Measurements from ENCODE around the gene GBF1.

Gene GBF1

DNA sequence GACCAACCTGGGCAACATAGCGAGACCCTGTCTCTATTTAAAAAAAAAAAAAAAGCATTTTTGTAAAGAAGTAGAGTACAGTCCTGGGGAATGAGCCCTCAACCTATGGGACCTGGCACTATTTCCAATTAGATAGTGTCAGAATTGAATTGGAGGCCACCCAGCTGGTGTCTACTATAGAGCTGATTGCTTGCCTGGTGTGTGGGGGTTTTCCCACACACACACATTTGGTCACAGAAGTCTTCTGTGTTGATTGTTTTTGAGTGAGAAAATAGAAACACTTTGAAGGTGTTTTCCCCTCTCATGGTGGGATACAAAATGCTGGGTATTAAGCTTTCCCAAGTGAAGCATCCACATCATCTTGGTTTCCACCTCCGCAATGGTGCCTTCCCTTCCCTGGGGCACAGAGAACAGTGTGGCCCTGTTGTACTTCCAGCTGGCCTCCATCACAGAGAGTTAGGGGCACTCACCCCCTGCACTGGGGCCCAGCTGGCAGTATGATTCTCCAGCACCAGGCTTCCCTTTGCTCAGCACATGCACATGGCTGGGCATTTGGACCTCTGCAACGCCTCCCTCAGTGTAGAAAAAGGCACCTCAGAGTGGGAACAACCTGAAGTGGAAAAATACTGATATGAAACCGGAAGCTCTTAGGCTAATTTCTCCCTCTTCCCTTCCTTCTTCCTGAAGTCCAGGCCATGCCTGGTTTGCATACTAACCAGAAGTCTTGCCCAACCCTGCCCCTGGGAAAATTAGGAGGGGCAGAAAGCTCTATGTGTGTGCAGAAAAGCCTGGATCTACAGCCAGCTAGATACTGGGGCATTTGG, 139.5 kb downstream of the GBF1 start:
- TF ChIP-seq, protein P1, sequence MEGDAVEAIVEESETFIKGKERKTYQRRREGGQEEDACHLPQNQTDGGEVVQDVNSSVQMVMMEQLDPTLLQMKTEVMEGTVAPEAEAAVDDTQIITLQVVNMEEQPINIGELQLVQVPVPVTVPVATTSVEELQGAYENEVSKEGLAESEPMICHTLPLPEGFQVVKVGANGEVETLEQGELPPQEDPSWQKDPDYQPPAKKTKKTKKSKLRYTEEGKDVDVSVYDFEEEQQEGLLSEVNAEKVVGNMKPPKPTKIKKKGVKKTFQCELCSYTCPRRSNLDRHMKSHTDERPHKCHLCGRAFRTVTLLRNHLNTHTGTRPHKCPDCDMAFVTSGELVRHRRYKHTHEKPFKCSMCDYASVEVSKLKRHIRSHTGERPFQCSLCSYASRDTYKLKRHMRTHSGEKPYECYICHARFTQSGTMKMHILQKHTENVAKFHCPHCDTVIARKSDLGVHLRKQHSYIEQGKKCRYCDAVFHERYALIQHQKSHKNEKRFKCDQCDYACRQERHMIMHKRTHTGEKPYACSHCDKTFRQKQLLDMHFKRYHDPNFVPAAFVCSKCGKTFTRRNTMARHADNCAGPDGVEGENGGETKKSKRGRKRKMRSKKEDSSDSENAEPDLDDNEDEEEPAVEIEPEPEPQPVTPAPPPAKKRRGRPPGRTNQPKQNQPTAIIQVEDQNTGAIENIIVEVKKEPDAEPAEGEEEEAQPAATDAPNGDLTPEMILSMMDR (IDR thresholded peaks at IDR 0.05; ENCODE audit: control insufficient read depth, extremely low read depth, insufficient read depth), result no peak
- H3K4me3 ChIP-seq (ENCODE audit: low read depth, low read length), result no peak overlapping the region
- no peak for DNase-seq (ENCODE audit: low read depth)

DNA sequence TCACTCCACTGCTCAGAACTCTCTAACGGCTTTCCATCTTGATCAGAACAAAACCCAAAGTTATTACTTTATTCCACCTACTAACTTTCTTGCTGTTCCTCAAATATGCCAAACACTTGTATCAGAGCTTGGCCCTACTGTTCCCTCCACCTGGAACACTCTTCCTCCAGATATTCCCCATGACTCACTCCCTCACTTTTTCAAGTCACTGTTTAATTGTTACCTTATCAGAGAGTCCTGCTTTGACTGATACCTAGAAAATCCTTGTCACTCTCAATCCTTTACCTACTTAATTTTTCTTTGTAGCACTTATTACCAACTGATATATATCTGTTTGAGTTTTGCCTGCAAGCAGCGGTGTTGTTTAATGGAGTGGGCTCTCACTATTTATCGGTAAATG, 144.6 kb downstream of the GBF1 start:
- TF ChIP-seq, protein P1 (IDR thresholded peaks at IDR 0.05; ENCODE audit: control insufficient read depth, extremely low read depth, insufficient read depth), result no peak
- DNase-seq (ENCODE audit: low read depth), result no peak
- H3K4me3 ChIP-seq (ENCODE audit: low read depth, low read length), result no peak overlapping the region

DNA sequence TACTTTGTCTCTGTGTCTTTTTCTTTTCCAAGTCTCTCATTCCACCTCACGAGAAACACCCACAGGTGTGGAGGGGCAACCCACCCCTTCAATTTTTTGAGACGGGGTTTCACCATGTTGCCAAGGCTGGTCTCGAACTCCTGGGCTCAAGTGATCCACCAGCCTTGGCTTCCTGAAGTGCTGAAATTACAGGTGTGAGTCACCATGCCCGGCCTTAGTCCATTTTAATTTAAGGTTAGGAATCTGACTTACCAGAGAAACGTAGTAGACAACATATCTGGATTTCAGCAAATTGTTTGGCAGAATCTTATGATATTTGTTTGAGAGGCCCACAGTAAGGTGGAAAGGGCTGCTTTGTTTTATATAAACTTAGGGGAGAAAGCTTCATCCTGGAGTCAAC, 147.0 kb downstream of the GBF1 start:
- TF ChIP-seq, protein P1 (IDR thresholded peaks at IDR 0.05; ENCODE audit: control insufficient read depth, extremely low read depth, insufficient read depth), result no peak
- no peak for DNase-seq (ENCODE audit: low read depth)
- H3K4me3 ChIP-seq (ENCODE audit: low read depth, low read length), result no peak overlapping the region

DNA sequence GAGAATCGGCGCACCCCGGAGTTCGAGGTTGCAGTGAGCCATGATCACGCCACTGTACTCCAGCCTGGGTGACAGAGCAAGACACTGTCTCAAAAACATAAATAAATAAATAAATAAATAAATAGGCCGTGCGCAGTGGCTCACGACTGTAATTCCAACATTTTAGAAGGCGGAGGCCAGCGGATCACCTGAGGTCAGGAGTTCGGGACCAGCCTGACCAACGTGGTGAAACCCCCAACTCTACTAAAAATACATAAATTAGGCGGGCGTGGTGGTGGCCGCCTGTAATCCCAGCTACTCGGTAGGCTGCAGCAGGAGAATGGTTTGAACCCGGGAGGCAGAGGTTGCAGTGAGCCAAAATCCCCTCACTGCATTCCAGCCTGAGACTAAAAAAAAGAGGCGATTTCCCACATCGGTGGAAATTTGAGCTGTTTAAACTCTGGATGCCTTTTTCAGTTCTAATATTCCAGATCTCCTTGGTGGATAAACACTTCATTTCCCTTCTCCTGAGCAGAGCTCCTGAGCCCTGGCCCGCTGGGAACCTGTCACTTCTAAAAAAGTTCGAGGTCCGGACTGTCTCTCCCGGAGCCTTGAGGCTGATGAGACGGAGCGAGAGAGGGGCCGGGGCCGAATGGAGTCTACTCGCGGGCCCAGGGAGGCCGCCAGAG, 148.2 kb downstream of the GBF1 start:
- peak; percentile 33 for DNase-seq (ENCODE audit: low read depth)
- TF ChIP-seq, protein P1 (IDR thresholded peaks at IDR 0.05; ENCODE audit: control insufficient read depth, extremely low read depth, insufficient read depth), result no peak; the same call in none of the 2 replicates
- H3K4me3 ChIP-seq (ENCODE audit: low read depth, low read length), result peak overlapping the region; percentile 90

DNA sequence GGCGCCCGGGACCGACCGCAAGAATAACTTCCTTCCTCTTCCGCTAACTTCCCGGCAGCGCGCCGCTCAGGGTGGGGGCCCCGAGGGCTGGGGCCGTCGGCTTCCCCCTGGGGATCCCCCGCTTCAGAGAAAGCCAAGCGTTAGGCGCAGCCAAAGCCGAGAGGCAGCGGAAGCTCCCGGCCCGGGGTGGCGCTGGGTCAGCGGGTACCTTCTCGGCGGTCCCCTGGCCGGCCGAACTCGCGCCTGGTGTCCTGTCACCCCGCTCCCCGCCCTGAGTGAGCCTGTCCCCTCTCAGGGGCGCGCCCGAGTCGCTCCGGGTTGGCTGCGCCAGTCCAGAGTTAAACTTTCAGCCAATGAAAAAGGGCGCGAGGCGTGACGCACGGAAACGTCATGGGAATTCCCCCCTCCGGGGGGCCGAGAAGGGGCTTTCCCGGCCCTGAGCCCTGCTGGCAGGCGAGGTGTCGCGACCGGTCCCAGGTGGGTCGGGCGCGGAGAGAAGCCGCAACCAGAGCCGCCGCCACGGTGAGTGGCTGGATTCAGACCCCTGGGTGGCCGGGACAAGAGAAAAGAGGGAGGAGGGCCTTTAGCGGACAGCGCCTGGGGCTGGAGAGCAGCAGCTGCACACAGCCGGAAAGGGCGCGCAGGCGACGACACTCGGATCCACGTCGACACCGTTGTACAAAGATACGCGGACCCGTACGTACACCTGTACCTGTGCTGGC, 148.9 kb downstream of the GBF1 start:
- peak overlapping the region; percentile 90 for H3K4me3 ChIP-seq (ENCODE audit: low read depth, low read length)
- DNase-seq (ENCODE audit: low read depth), result peak; percentile 41
- TF ChIP-seq, protein P1 (IDR thresholded peaks at IDR 0.05; ENCODE audit: control insufficient read depth, extremely low read depth, insufficient read depth), result 0 out of 2 replicates have a peak, but pooled peaks have one; percentile 77

DNA sequence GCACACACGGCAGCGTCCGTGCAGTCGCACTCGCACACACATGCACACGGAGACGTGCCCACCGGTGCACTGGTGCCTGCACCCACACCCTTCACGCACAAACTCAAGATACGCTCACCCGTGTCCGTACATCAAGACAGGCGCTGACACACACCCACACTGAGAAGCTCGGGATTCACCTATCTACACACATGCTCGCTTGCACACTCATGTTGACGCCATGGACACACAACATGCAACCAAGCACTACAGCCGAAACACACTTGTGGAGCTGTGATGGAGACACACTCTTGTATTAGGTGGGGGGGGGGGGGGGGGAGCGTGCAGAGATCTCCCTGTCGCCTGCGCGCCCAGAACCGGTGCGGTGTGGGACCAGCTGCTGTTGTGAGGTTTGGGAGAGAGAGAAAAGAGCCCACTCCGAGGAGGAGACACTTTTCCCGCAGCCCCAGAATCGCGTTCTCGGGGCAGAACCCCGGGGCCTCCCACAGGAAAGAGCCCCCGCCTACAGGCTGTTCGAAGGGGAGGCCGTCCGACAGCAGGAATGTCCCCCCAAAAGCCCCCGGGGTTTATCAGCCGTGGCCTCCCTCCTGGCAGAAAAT, 149.6 kb downstream of the GBF1 start:
- TF ChIP-seq, protein P1 (IDR thresholded peaks at IDR 0.05; ENCODE audit: control insufficient read depth, extremely low read depth, insufficient read depth), result no peak
- no peak for DNase-seq (ENCODE audit: low read depth)
- peak overlapping the region; percentile 90 for H3K4me3 ChIP-seq (ENCODE audit: low read depth, low read length)
